H1 (cell line): Measurements from ENCODE around the gene AURKAIP1. TPM values are rescaled to one million over a fixed set of nuclear protein-coding genes. Genes with fewer than 3 reads are reported as not detected.

ENCODE experiments used
- ATF2 ChIP-seq: IDR thresholded peaks from 2 replicates; pipeline ENCODE4 v1.6.1; 2012; ENCODE audit warnings: low read length, inconsistent platforms
- polyA plus RNA-seq, 7 experiments: library from polyadenylated mRNA; depleted of rRNA in 3 of 7; stranded (reverse) in 5 of 7; unstranded in 2 of 7; fragments of >200 nt in 5 of 7; fragments of 200-250 nt in 2 of 7; gene quantifications; 1 replicate in 5 of 7; 2 replicates in 1 of 7; 4 replicates in 1 of 7; pipeline versions ENCODE4 v1.2.1 to v1.2.3, GENCODE V29; 2011 to 2013; ENCODE audit warnings: missing spikeins in 2 of 7, mixed read lengths in 2 of 7
- total RNA-seq: library from RNA; stranded (reverse); fragmentation: NEBNext Ultra II Directional; extraction: Animal tissue kit (Norgen Biotek cat#: 25700); gene quantifications from 2 replicates; pipeline ENCODE4 v1.2.1, GENCODE V29; 2021
- TF ChIP-seq, protein P1 (sequence below): IDR thresholded peaks from 2 replicates; pipeline ENCODE4 v1.6.1; 2012; ENCODE audit warnings: inconsistent platforms

The AURKAIP1 gene
- total and polyA plus RNA-seq, 2 of the 8 experiments (the other 6 are each of a cell fraction or from before 2014, with no cell fraction given), result 87.8 to 194 TPM

DNA sequence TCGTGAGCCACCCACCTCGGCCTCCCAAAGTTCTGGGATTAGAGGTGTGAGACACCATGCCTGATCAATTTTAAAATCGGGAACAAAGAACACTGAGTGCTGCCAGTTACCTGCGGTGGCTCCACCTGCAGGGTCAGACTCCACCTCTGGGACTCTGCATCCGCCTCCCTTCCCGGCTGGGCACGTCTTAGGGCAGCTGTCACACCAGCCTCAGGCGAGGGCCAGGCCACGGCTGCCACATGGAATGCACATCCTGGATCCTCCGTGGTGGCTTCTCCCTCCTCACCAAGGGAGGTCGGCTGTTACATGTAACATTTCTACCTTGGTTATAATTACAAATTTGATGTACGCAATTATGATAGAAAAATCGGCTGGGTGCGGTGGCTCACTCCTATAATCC, 10.7 kb downstream of the AURKAIP1 start (continued):
- TF ChIP-seq ATF2, result no peak
- TF ChIP-seq, protein P1, sequence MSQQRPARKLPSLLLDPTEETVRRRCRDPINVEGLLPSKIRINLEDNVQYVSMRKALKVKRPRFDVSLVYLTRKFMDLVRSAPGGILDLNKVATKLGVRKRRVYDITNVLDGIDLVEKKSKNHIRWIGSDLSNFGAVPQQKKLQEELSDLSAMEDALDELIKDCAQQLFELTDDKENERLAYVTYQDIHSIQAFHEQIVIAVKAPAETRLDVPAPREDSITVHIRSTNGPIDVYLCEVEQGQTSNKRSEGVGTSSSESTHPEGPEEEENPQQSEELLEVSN, result no peak
- TF ChIP-seq, all 59 proteins: peak for 0
